ENCODE data around the gene CCDC80.

Gene CCDC80

GRCh38 chr3:112656043-112656442 is 15.1 kb upstream of the CCDC80 start:
- DNase-seq, result no peak

DNA sequence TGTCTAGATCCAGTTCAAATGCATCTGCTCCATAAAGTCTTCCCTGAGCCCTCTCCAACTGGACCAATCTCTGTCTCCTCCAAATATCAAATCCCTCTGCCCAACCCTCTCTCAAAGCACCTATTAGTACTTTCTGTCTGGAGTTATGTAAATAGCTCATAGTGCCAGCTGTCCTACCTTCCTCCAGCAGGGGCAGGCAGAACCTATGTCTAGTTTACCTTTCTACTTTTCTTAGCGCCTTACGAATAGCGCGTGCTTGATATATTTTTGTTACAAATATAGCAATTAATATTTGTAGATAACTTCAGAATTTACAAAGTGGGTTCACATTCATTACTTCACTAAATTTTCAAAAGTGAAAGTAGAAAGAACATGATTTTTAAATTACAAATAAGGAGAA is 14.0 kb upstream of the CCDC80 start:
- DNase-seq, result peak; percentile 41

DNA sequence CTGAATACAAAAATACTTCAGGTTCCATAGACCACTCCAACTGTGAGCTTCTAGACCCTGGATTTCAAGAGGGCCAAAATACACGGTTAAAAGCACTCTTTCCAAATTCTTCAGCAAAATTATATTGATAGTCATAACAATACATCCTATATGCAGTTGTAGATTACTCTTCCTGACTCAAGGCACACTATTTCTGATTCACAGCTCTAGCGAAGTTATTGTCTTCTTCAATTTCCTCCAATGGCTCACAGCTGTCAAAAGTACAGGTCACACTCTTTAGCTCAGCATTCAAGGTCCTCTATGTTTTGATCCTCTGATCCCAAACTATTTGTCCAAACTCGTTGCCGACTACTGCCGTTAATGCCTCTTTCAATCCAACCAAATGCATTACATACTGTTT is 13.5 kb upstream of the CCDC80 start:
- no peak for DNase-seq

DNA sequence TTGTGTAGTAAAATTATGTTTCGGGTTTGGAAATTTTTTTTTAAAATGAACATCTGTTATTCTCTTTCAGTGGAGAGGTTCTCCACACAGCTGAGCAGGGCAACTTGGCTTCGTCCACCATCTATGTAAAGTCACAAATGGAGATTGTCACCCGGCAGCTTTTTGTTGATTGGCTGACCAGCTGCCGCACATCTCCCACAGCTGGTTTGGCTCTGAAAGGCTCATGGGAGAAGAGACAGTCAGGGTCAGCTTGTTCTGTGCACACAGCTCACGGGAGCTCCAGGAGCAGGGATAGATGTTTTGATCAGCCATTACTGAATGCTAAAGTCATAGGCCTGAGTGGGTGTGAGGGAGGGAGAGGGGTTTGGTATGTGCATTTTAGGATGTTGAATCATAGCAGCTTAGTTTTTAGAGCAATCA is 12.9 kb upstream of the CCDC80 start:
- no peak for DNase-seq

DNA sequence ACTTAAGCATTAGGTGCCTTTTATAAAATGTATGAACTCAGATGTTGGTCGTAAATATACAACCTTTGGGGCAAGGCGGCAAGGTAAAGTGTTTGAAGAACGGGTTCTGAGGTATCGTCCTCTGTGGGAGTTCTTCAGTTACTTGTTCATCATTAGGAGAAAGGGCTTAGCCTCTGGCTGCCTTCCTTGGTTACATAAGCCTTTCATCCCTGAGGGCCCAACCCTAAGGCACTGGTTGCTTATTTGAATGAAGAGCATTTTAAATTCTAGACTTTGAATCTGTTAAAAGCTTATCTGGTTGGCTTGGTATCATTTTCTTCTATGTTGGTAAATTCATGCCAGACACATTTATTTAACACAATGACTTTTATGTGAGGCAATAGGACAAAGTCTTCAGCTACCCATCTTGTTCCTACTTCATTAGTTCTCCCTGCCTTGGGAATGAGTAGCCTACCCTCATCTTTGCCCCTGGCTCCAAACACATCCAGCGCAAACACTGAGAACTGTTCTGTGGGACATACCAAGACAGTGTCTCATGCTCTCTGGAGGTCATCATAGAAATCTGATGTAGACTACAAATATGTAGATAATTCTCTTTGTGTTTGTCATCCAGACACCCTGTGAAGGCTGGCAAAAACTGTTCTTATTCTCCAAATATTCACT is 12.4 kb upstream of the CCDC80 start:
- no peak for DNase-seq

DNA sequence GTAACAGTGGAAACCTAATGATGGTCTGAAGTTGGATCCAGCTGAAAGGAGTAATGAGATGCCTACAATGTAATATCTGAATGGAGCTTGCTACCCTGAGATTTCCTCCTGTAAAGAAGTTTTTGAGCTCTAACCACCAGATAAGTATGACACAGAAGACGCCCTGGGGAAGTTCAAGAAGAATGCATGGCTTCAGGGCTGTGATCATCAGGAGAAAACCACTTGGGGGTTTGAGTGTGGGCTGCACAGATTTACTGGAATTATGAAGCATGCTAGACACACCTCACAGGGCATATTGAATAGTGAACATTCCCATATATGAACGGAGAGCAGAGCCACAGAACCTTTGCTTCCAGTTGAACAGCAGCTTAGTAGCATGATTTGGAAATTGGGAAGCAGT is 10.6 kb upstream of the CCDC80 start:
- DNase-seq, result no peak

DNA sequence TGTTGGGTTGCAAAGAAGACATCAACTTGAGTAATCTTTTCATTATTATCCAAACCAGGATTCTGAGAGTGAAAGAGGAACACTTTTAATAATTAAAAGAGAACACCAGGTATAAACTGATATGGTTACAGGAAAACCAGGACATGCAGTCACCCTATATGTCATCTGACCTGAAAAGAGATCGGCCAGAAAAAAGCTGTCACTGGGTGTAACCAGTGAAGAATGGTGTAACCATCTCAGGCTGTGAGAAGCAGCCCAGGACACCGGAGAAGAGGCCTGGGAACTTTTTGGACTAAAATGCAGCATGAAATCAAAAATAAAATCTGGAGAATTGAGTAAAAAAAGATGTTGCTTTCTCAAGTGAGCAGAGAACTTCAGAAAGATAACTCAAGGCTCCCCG is 10.1 kb upstream of the CCDC80 start:
- no peak for DNase-seq

DNA sequence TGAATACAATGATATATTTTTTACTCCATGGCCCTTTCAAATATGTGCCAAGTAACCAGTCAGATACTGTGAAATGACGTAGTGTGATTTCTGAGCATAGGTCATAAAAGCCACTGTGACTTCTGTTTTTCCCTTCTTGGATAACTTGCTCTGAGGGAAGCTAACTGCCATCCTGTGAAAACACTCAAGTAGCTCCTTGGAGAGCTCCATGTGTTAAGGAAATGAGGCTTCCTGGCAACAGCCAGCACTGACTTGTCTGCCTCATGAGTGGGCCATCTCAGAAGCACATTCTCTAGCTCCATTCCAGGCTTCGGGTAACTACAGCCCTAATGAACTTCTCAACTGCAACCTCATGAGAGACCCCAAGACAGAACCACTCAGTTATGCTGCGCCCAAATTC is 9.5 kb upstream of the CCDC80 start:
- no peak for DNase-seq

DNA sequence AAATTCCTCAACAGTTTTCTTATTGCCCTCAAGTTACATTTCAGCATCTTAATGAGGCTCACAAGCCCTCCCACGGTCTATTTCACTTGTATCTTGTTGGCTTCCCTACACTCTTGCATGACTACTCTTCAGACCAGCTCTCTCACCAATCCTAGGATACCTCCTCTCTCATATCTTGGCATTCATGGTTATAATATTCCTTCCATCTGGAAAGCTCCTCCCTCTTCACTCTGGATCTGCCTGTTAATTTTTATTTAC is 8.5 kb upstream of the CCDC80 start:
- no peak for DNase-seq

GRCh38 chr3:112647122-112647521 is 6.2 kb upstream of the CCDC80 start:
- DNase-seq, result peak; percentile 77

GRCh38 chr3:112646623-112647022 is 5.7 kb upstream of the CCDC80 start:
- peak; percentile 88 for DNase-seq

DNA sequence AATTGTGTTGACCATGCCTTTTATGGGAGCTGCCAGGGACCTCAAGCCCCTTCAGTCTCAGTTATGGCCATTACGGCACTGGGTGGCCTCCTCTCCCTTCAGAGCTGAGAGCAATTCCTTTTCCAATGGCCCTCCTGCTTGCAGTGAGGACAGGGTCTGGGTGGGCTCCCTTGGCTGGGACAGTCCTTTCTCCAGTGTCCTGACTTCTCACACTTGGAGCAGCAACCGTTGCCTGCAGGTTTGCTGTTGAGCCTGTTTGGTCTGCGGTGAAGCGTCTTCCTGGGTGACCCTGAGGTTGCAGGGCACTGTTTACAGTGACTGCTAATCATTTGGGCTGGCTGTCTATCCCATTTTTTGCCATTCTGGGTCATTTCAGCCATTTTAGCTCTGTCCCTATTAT is 3.5 kb upstream of the CCDC80 start:
- DNase-seq, result peak; percentile 25

DNA sequence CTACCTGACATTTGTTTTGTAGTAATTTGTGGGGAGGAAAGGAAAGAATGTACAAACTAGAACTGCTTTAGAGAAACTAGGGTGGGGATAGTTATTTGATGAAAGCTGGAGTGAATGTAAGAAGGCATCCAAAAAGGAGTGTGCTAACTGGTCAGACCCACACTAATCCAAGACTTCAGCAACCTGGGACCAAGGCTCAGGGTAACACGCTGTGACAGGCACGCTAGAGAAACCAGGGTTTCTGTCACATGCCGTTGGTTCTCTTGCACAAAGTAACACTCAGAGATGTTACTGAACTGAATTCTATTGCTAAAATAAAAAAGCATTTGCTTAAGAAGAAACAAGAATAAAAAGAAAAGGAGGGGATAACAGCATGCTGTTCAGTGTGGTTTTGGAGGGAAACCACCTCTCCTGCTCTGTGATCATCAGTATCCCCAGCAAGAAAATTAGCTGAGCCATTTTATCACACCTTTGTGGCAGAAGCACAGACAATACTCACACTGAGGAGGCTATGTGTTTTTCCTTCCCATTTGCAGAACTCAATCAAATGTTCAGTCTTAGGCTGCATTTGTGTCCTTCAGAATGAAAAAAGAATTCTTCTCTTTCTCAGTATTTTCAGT is 2.8 kb upstream of the CCDC80 start:
- DNase-seq, result no peak

DNA sequence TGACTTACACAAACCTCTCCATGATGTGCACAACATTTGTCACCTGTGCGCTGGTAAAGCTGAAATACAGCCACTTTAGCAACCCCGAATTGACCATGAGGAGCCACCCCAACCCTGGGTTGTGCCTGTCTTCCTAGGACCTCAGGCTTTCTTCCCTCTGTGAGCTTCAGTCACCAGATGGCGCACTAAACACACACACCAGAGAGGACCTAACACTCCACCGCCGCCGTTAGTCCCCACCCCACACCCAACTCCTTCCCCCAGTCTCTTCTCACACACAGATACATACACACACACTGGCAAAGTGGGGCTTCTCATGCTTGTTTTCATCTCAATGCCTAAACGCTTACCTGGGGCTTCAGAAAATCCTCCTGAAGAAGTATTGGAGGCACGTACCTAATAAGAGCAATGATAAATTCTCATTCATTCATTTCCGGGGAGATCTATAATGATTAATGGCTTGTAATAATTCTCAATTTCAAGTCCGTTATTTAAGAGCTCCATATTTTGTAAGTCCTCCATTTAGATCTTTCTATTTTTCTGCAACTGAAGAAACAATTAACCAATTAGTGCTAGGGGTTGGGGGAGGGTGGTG is 2.1 kb upstream of the CCDC80 start:
- peak; percentile 89 for DNase-seq

DNA sequence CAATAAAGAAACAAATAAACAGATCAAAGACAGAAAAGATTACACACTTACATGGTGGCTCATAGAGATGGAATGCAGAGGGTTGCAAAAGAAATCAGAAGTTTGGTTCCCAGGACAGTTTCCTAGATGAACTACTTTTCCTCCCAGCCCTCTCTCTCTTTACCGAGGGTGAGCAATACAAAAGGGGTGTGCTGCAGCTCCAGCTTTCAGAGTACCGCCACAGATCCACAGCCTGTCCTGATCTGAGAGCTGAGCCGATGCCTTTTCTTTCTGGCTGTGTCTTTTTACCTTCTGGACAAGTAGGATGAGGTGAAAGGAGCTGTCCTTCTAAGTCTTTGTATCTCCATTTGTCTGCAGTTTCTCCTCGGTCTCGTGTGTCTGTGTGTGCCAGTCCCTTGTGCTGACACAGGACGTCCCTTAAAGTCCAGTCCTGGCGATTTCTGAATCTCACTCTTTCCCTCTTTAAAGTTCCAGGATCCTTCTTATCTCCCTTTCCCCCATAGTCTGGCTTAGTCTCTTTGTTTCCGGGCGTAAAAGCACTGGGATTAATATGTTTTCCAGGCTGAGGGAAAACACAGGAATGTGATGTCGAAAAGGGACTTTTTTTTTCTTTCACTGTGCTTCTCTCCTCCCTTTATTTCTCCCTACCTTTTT is 540 bp downstream of the CCDC80 start:
- DNase-seq, result no peak

GRCh38 chr3:112639455-112640225 is 1.3 kb downstream of the CCDC80 start:
- no peak for DNase-seq

- DNase-seq, result no peak
Measured at GRCh38 chr3:112638327-112639020, 2.5 kb downstream of the CCDC80 start.

GRCh38 chr3:112637700-112638099 is 3.2 kb downstream of the CCDC80 start:
- DNase-seq, result no peak

DNA sequence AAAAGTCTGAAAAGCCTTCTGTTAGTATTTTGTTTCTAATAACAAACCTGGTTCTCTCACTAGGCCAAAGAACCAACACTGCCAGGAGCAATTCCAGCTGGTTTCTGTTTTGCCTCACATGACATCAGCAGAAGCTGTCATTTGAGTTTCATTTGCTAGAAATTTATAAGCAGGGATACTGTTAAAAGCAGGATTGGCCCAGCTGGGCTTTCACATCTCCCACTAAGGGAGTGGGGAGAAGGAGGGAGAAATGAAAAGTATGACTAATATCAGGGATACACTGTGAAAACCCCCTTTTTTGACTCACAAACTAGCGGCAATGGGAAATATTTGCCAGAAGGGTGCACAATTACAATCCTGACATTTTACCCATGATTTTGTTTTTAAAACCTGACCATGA is 5.3 kb downstream of the CCDC80 start:
- peak; percentile 6 for DNase-seq

GRCh38 chr3:112634786-112635541 is 6.0 kb downstream of the CCDC80 start:
- DNase-seq, result no peak

DNA sequence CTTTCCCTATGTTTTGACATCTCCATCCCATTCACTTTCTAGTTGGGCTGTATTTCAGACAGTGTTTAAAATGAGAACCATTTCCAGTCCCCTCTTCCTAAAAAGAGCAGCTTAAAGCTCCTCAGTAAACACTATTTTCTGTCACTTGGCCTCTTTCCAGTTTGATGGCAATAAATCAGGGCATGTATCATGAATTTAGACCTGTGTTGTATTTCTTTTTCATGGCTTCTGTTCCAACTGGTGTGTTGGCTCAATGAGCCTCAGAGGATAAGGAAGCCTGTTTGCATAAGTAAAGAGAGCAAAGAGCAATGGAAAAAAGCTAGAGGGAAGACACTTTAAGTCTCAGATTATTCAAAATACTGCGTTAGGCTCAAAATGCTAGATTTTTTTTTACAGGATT is 7.2 kb downstream of the CCDC80 start:
- DNase-seq, result no peak

- DNase-seq, result no peak
Measured at GRCh38 chr3:112633191-112633590, 7.8 kb downstream of the CCDC80 start.

Data from DMS53 (cell line).